SK-N-SH (cell line): ENCODE data around the gene HOXC5.

Experiments
- CTCF ChIP-seq: fragments of 200-600 bp; sonication (generic); IDR thresholded peaks from 2 replicates; pipeline ENCODE4 v1.6.1; 2017; ENCODE audit warnings: antibody characterized with exemption, mild to moderate bottlenecking, moderate library complexity
- EZH2phosphoT487 ChIP-seq: fragments of 200-600 bp; sonication (generic); IDR thresholded peaks from 2 replicates; pipeline ENCODE4 v1.6.1; 2017; ENCODE audit warnings: low read depth, mixed run types, mild to moderate bottlenecking, antibody characterized with exemption, moderate library complexity, borderline replicate concordance
- FOXM1 ChIP-seq: IDR thresholded peaks from 2 replicates; pipeline ENCODE4 v1.4.0; 2012; ENCODE audit warnings: low read depth, mild to moderate bottlenecking
- MXI1 ChIP-seq: IDR thresholded peaks from 2 replicates; pipeline ENCODE4 v1.6.1; 2012; ENCODE audit warnings: mild to moderate bottlenecking, low read depth, low read length, improper control_type of control experiment
- REST ChIP-seq: IDR thresholded peaks from 2 replicates; pipeline ENCODE4 v1.6.1; 2012; ENCODE audit warnings: mild to moderate bottlenecking, low read depth, low read length, moderate library complexity
- SIN3A ChIP-seq: IDR thresholded peaks from 2 replicates; pipeline ENCODE4 v1.6.1; 2012; ENCODE audit warnings: low read depth, mild to moderate bottlenecking, low read length, moderate library complexity, borderline replicate concordance

- TF ChIP-seq SIN3A (no peak), FOXM1 (no peak), REST (no peak), CTCF (no peak), EZH2phosphoT487 (no peak), MXI1 (no peak)
These were observed 18.4 kb downstream of the HOXC5 start for GRCh38 chr12:54051026-54051842.
